Medulla oblongata (tissue), 1 donor: ENCODE results near the gene A2ML1.
A peak's percentile ranks its signal among the peaks of the same experiment; 100 is the strongest.
"Not testable (repeated sequence)": the region's sequence is repeated elsewhere in the genome, so short reads cannot be mapped to it uniquely, and the experiment has no call there.

ENCODE experiments used
- DNase-seq: peaks from one replicate; pipeline ENCODE4 v3.0.0-alpha.2; 2015; ENCODE audit errors: extremely low spot score

Gene A2ML1

DNA sequence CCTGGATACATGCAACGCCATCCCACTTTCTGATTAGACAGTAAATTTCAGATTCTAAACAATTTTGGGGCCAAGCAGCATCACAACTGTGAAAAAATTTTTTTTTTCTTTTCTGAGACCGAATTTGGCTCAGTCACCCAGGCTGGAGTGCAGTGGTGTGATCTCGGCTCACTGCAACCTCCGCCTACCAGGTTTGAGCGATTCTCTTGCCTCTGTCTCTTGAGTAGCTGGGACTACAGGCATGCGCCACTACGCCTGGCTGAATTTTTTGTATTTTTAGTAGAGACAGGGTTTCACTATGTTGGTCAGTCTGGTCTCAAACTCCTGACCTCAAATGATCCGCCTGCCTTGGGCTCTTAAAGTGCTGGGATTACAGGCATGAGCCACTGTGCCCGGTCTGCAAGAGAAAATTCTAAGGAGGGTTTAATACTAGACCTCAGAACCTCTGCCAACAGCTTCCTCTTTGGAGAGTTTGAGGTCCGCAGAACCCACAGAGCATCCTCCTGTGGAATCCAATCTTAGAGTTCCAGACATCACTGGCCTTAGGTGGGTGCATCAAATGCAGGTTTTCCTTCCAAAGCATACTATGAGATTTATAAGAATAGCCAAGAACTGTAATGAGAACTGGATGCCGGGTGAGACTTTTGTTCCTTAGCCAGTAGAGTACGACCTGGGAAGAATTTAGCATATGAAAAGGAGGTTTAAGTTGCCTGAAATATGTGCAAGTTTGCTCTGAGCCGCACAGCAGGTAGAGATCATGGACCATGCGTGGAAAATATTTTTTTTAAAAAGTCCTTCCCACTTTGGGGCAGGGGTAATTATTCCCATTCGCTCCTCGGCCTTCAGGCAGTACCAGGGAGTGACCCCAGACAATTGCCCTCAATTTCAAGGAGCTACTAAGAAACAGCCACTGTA, 84.1 kb downstream of the A2ML1 start:
- no peak for DNase-seq

DNA sequence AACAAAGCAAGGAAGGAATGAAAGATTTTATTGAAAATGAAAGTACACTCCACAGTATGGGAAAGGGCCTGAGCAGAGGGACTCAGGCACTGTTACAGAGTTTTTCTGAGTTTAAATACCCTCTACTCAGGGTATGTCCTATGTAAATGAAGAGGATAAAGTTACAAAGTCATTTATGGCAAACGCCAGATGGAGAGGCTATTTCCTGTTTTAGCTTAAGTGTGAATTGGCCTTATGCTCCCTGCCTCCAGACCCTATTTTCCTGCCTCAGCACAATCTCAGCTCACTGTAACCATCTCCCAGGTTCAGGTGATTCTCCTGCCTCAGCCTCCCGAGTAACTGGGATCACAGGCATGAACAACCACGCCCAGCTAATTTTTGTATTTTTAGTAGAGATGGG, 85.1 kb downstream of the A2ML1 start:
- DNase-seq: no peak

DNA sequence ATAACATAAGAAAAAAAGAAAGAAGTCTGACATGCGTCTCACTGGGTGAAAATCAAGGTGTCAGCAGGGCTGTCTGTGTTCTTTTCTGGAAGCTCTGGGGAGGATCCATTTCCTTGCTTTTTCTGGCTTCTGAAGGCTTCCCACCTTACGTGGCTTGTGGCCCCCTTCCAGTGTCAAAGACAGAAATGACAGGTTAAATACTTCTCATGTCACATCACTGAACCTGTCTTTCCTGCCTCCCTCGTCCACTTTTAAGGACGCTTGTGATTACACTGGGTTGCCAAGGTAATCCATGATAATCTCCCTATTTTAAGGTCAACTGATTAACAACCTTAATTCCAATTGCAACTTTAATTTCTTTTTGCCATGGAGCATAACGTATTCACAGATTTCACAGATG, 87.3 kb downstream of the A2ML1 start:
- no peak for DNase-seq

DNA sequence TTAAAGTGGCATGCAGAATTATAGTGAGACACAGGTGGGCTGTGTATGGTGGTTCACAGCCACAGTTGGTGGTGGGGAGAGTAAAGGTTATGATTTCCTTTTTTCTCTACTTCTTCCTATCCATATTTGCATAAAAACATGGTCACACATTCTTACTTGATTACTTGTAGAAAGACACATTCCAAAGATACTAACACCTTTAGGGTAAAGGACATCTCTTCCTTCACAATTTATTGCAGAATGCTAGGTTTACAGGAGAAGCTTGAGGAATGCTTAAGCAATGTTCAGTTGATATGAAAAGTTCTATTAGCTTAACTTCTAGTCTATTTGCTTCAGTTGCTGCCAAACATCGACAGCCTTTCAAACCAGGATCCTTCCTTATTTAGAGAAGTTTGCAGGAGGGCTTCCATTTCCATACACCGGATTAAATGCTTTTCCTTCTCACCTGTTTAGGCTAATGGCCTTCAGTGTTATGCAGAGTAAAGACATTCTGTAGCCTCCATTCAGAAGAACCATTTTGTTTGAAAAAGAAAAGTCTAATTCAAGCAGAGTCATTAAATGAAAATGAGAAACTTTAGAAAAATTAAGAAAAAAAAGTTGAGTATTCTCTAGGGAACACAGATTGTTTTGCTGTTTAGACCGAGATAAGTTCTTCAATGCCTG, 89.3 kb downstream of the A2ML1 start:
- no peak for DNase-seq

DNA sequence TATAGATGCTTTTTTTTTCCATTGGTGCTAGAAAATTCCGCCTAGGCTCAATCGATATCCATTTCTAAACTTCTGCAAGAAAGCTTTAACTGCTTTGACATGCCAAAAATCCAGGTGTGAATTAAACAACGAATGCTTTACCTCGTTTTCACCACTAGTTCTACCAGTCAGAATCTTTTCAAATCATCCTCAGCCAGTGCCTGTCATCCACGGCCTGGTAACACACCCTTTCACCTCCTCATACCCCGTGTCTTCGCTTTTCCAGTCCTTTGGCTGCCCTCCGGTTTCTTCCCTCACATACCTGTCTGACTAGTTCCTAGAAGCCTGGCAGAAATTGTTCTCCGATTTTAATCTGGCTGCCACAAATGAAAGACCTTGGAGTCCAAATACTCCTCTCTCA, 90.5 kb downstream of the A2ML1 start:
- no peak for DNase-seq

DNA sequence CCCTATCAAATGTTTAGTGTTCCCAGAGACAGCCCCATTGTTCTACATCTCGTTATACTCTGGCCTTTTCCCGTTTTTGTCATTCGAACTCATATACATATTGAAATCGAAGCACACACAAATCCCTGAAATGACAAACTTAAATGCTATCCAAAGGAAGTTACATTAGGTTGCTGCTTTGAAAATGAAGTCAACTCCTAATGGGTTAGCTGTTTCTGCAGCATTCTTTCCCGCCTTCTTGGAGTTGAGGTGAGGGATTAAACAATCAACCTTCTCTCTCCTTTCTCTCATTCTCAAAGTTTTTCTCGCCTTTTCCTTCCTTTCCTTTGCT, 91.2 kb downstream of the A2ML1 start:
- DNase-seq: no peak

DNA sequence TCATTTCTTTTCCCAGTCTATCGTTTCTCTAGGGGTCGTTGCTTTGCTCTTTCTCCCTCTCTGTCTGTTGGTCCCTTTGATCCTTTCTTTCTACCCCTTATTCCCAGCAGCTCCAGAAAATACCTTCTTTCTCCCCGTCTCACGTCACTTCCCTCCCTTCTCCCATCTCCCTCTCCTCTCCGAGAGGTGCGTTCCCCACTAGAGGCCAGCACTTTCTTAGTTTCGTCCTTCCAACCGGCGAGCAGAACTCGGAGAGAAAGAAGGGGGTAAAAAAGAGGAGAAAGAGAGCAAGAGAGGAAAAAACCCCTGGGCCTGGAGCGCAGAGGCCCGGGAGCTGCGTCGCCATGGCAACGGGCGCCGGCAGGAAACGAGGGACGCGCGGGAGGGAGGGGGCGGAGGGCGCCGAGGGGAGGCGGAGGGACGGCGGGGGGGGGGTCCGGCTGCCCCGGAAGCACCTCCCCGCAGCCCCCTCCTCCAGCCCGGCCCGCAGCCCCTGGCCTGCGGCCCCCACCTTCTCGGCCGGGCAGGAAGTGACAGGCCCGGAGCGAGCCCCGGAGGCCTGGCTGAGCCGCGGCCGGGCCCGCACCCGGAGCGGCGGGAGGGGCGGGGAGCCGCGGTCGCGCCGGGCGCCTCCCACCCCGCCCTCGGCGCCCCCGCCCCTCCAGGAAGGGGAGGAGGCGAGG, 91.8 kb downstream of the A2ML1 start, which contains the start of gene PHC1:
PHC1 (plus strand) TSS at position 477 of the 683 bp plus-strand sequence. CDS start 3,169 bp downstream, outside the sequence.
- peak; percentile 82 for DNase-seq

DNA sequence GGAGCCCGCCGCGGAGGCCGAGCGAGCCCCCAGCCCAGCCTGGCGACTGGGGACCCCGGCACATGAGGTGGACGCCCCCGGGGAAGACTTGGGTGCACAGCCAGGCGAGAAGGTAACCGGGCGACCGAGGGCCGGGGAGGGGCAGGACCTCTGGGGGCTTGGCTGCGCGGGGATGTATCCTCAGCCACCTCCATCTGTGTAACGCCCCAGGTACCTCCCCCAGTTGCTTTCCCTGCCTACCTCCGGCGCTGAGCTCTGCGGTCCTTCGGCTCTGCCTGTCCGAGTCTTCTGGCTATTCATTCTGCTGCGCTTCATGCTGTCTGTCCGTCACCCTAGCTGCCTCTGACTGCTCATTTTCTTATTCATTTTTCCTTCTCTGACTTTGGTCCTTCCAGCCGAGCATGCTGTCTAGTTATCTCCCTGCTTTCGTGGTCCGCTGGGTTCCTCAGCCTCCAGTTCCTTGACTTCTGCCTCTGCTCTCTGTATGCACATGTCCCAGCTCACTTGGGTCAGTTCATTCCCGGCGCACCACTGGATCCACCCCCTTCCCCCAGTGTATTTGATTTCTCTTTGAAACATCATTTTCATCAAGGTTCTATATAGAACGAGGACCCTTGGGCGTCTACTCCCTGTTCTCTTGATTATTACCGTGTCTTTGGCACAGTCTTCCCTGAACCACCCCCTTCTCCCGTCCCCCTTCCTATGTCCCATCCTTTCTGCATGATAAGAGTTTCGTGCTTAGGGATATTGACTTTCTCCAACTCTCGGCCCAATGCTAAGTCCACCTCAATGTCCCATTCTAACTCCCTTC, 92.5 kb downstream of the A2ML1 start:
- peak; percentile 31 for DNase-seq

DNA sequence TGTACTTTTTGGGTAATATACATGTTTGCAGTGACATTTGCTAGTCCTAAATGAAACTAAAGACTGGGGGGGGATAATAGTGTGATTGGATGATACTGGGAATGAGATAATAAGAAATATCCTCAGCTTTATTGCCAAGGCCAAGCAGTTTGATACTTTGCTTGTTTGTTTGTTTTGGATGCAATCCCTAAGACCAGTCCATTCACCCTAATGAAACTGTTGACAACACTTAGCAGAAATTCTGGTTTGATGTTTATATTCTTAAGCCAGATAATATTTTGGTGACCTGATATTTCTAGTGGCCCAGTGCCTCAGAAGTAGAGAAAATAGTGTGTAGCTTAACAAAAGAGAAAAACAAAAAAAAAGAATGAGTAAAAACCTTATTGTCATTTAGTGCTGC, 93.7 kb downstream of the A2ML1 start:
- DNase-seq: no peak

DNA sequence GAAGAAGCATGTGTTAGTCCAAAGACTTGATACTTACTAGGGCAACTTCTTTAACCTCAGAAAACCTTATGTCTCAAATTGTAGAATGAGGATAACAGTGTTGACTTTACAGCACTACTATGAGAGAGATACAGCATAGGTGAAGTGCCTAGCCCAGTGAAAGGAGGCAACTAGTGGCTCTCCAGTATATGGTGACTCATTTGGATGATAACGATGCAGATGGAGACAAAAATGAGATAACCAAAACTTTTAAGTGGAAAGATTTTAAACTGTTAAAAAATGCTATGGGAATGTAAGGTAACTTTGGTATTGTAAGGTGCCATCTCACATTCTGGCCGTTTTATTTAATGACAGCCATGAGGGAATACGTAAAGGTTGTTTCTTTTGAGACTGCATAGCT, 94.6 kb downstream of the A2ML1 start:
- DNase-seq: no peak

DNA sequence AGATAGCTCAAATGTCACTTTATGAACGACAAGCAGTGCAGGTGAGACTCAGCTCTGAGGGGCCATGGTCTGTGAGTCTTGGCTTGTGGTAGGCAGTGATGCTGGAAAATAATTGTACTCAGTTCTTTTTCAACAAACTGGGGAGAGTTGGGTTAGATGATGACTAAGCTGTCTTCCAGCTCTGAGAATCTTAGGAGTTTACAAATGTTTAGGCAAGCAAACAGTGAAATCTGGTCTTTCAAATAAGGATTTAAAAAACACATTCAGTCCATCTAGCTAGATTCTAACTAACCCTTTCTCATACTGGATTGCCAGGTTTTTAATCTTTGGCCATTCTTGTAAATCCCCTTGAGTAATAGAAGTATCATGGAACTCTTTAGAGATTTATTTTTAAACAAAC, 95.3 kb downstream of the A2ML1 start:
- no peak for DNase-seq

DNA sequence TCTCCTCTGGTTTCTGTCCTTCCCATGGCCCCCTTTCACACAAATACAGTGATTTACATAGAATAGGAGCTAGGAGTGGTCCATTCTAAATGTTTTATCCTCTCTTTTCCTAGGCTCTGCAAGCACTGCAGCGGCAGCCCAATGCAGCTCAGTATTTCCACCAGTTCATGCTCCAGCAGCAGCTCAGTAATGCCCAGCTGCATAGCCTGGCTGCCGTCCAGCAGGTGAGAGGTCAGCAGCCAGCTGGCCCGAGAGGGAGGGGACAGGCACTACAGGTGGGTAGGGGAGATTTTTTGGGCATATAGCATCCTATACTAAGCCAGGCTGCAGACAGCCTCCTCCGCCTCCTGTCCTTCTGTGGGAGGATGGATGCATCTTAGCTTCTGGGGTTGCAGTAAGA, 97.2 kb downstream of the A2ML1 start:
- DNase-seq: not testable (repeated sequence)

DNA sequence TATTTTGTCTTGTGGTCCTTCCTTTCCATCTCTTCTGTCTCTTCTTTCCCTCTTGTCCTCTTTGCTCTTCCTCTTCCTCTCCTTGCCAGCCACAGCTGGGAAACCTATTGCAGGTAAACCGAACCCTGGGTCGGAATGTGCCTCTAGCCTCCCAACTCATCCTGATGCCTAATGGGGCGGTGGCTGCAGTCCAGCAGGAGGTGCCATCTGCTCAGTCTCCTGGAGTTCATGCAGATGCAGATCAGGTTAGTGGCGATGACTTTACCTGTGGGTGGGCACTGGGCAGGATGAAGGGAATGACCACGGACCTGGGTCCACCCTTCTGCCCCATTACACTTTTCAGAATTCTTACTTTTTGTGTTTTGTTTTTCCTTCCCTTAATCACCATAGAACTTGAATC, 100.1 kb downstream of the A2ML1 start:
- no peak for DNase-seq
